Hematopoietic multipotent progenitor cell treated with erythropoietin and hydrocortisone succinate and interleukin-3 and kit ligand, for 8 days (in vitro differentiated cells): ENCODE measurements around the gene PARD3B.
"Not testable (repeated sequence)": the region's sequence is repeated elsewhere in the genome, so short reads cannot be mapped to it uniquely, and the experiment has no call there.

Experiments
- DNase-seq: peaks from one replicate; pipeline ENCODE4 v3.0.0-alpha.2; 2015

The PARD3B gene

GRCh38 chr2:205218056-205218455, 672.8 kb downstream of the PARD3B start:
- DNase-seq, result no peak

GRCh38 chr2:205218816-205219215, 673.5 kb downstream of the PARD3B start:
- DNase-seq, result not testable (repeated sequence)

GRCh38 chr2:205220559-205220958, 675.3 kb downstream of the PARD3B start:
- DNase-seq, result no peak

- DNase-seq, result no peak
Measured at GRCh38 chr2:205232086-205232485, 686.8 kb downstream of the PARD3B start.

GRCh38 chr2:205235434-205235833, 690.2 kb downstream of the PARD3B start:
- no peak for DNase-seq

- no peak for DNase-seq
Measured at GRCh38 chr2:205237524-205237923, 692.2 kb downstream of the PARD3B start.

- DNase-seq, result no peak
Measured at GRCh38 chr2:205245001-205245400, 699.7 kb downstream of the PARD3B start.

- no peak for DNase-seq
Measured at GRCh38 chr2:205245652-205246051, 700.4 kb downstream of the PARD3B start.

GRCh38 chr2:205259121-205259520, 713.8 kb downstream of the PARD3B start:
- DNase-seq, result no peak

GRCh38 chr2:205261516-205262020, 716.3 kb downstream of the PARD3B start:
- no peak for DNase-seq

- no peak for DNase-seq
Measured at GRCh38 chr2:205267323-205267722, 722.0 kb downstream of the PARD3B start.

- no peak for DNase-seq
Measured at GRCh38 chr2:205270689-205271088, 725.4 kb downstream of the PARD3B start.

- no peak for DNase-seq
Measured at GRCh38 chr2:205273148-205273547, 727.9 kb downstream of the PARD3B start.

GRCh38 chr2:205273627-205274026, 728.4 kb downstream of the PARD3B start:
- DNase-seq, result no peak

GRCh38 chr2:205274801-205275200, 729.5 kb downstream of the PARD3B start:
- DNase-seq, result no peak

- no peak for DNase-seq
Measured at GRCh38 chr2:205276116-205276777, 731.0 kb downstream of the PARD3B start.

GRCh38 chr2:205280596-205281236, 735.4 kb downstream of the PARD3B start:
- no peak for DNase-seq

- no peak for DNase-seq
Measured at GRCh38 chr2:205283736-205284270, 738.5 kb downstream of the PARD3B start.

GRCh38 chr2:205284334-205284733, 739.1 kb downstream of the PARD3B start:
- no peak for DNase-seq

- no peak for DNase-seq
Measured at GRCh38 chr2:205287316-205287715, 742.0 kb downstream of the PARD3B start.

GRCh38 chr2:205288686-205289085, 743.4 kb downstream of the PARD3B start:
- no peak for DNase-seq

GRCh38 chr2:205290299-205290698, 745.0 kb downstream of the PARD3B start:
- no peak for DNase-seq

GRCh38 chr2:205292665-205293295, 747.5 kb downstream of the PARD3B start:
- DNase-seq, result no peak

GRCh38 chr2:205293559-205293958, 748.3 kb downstream of the PARD3B start:
- DNase-seq, result no peak
